Right renal cortex interstitium (tissue), 3 donors: ENCODE measurements around the gene TESK2. TPM values are rescaled to one million over a fixed set of nuclear protein-coding genes. Genes with fewer than 3 reads are reported as not detected.

Experiments used
- DNase-seq, 3 donors: peaks; one replicate each; pipeline ENCODE4 v3.0.0-alpha.2; 2013; ENCODE audit warnings: low read depth in 3 of 3, low spot score in 2 of 3
- polyA plus RNA-seq, 3 donors: library from polyadenylated mRNA; unstranded; fragments of 120-200 nt; gene quantifications; one replicate each; pipeline ENCODE4 v1.2.1, GENCODE V29; 2013; ENCODE audit not compliant: insufficient read length in 3 of 3

Gene TESK2
- polyA plus RNA-seq, 3 donors, result 6.1 to 7.8 (median 6.5) TPM

DNA sequence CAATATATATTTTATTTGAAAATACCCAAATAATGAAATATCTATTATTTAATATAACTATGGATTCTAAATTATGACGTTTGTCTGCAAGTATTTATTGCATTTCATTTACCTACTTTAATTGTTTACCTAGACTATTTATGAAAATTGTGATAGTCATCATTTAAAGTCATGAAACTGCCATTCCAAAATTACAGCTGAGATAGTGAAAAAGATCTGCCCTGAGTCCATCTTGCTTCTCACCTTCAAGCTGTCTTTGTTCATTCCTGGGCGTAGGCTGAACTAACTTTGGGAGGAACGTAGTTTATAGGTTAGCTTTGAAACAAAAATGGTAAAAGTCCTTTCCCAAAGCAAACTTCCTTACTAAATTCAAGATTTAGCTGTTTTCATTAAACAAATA, 176.7 kb downstream of the TESK2 start:
- no peak for DNase-seq

GRCh38 chr1:45306905-45307304, 184.1 kb downstream of the TESK2 start:
- DNase-seq, result no peak

DNA sequence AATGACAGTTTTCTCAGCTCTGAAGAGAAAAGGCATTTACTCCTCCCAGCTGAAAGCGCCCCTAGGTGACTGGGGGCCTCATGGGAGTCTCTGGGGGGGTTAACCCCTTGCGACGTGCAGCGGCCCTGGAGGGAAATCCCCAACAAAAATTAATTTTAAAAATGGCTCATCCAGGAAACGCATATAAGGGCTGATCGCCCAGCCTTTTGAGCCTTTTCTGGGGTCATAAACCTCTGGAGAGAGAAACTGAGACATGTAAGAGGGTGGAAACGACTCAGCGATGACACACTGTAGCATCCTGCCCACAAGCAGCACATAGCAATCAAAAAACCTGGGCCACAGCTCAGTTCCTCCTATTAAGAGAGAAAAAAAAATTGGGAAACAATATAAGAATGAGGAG, 184.6 kb downstream of the TESK2 start:
- DNase-seq, result no peak

GRCh38 chr1:45305231-45305630, 185.7 kb downstream of the TESK2 start:
- no peak for DNase-seq

DNA sequence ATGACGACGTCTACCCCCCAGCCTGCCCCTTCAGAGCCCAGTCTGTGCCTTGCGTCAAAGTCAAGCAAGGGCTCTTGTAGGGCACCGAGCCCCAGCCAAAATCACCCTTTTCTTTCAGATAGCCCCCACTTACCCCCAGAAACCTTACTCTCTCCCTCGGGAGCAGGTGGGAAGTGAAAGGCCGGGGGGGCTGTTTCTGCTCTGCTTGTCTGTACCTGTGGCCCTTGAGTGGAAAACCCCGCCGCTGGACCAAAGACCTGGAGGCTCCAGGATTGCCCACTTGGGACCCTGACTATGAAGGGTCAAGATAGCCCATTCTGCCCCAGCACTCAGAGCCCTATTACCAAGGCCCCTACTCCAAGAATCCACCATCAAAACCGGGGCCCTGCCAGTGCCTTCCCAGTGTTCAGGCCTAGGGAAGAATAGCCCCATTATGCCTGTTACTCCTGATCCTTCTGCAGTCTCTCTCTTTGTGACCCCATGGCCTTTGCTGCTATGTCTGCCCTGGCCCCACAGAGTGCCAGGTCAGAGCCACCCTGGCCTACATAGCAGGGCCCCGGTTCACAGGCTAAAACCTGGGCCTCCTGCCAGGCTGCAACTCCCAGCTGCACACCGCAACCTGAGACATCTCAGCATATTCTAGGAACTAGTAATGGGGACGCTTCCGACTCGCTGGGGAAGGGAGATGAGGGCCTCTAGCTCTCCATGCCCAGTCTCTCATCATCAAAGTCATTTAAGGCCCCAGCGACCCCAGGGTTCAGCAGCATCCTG, 186.5 kb downstream of the TESK2 start:
- no peak for DNase-seq

- DNase-seq, result peak; percentile 79 to 92 (median 92)
Observed at GRCh38 chr1:45303520-45304310, 187.2 kb downstream of the TESK2 start.

- no peak for DNase-seq
Observed at GRCh38 chr1:45302505-45303150, 188.3 kb downstream of the TESK2 start.

GRCh38 chr1:45300669-45300997, 190.3 kb downstream of the TESK2 start:
- no peak for DNase-seq

- DNase-seq, result peak in 2 of 3 donors; percentile 58 to 67
Observed at GRCh38 chr1:45299981-45300668, 190.8 kb downstream of the TESK2 start.

- no peak for DNase-seq
Observed at GRCh38 chr1:45299296-45299695, 191.7 kb downstream of the TESK2 start.

DNA sequence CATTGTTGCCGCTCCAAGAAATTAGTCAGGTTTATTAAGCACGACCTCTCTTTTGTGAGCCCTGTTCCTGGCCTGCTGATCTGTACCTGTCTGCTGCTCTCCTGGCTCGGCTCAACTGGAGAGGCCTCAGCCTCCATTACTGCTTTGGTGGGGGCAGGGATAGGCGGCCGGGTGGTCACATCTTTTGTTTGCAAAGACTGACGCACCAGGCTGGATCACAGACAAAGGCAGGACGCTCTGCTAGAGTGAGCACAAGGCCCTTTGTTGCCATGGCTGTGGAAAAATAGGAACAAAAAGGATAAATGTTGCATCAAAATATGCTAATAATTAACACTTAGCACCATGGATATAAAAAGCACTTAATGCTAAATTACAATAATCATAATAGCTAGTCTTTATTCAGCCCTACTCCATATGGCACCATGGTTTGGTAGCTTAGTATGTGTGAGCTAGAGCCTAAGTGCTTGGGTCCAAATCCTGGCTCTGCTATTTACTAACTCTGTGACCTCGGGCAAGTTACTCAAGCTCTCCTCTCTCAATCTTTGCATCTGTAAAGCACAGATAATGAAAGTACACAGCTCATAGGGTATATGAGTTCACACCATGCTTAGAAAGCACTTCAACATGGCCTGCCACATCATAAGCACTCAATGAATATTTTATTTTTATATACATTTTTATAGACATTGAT, 193.2 kb downstream of the TESK2 start:
- no peak for DNase-seq

Other genes starting within 250 kb of the TESK2 start
- gene HPDL, start 164.3 kb downstream of the TESK2 start, polyA plus RNA-seq, result 1 to 10 TPM; 2.8 to 3.3 (median 3.2) TPM
- 10 to 100 TPM; 13.2 to 15.1 (median 14.9) TPM for gene TOE1, start 151.0 kb downstream of the TESK2 start, polyA plus RNA-seq
- gene MUTYH, start 150.7 kb downstream of the TESK2 start, polyA plus RNA-seq, result 10 to 100 TPM; 22.0 to 24.3 (median 23.8) TPM
- gene CCDC163, start 8.9 kb upstream of the TESK2 start, polyA plus RNA-seq, result 1 to 10 TPM; 1.3 to 1.6 (median 1.4) TPM
- gene MMACHC, start 9.1 kb upstream of the TESK2 start, polyA plus RNA-seq, result 10 to 100 TPM; 12.2 to 13.7 (median 13.1) TPM
- 100 to 1,000 TPM; 355 to 403 (median 387) TPM for gene PRDX1, start 30.7 kb upstream of the TESK2 start, polyA plus RNA-seq
- gene AKR1A1, start 59.7 kb upstream of the TESK2 start, polyA plus RNA-seq, result 100 to 1,000 TPM; 287 to 310 (median 292) TPM
- gene NASP, start 92.9 kb upstream of the TESK2 start, polyA plus RNA-seq, result 100 to 1,000 TPM; 288 to 358 (median 311) TPM
- gene CCDC17, start 132.9 kb upstream of the TESK2 start, polyA plus RNA-seq, result 1 to 10 TPM in 2 of 3 donors, under 1 TPM in 1; 0.97 to 2.2 (median 1.9) TPM
- 100 to 1,000 TPM; 110 to 117 (median 115) TPM for gene GPBP1L1, start 195.4 kb upstream of the TESK2 start, polyA plus RNA-seq
- 10 to 100 TPM; 57.7 to 63.2 (median 63.2) TPM for gene TMEM69, start 197.0 kb upstream of the TESK2 start, polyA plus RNA-seq